Measurements from ENCODE around the gene CDK13. TPM values are rescaled to one million over a fixed set of nuclear protein-coding genes. Genes with fewer than 3 reads are reported as not detected.

Gene CDK13
- total and polyA plus RNA-seq, 7 donors: 10.9 to 25.5 (median 21.0) TPM

DNA sequence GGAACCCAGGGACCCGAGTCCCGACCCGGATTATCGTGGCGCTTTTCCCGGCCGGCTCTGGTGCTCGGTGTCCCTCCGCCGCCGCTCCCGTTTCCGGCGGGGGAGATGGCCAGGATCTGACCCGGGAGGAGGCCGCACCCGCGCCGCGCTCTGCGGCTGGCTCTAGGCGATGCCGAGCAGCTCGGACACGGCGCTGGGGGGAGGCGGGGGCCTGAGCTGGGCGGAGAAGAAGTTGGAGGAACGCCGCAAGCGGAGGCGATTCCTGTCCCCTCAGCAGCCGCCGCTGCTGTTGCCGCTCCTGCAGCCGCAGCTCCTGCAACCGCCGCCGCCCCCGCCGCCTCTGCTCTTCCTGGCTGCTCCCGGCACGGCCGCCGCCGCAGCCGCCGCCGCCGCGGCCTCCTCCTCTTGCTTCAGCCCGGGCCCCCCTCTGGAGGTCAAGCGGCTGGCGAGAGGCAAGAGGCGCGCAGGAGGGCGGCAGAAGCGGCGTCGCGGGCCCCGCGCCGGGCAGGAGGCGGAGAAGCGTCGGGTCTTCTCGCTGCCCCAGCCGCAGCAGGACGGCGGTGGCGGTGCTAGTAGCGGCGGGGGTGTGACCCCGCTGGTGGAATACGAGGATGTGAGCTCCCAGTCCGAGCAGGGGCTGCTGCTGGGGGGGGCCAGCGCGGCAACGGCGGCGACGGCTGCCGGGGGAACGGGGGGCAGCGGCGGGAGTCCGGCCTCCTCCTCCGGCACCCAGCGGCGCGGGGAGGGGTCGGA, 593 bp downstream of the CDK13 start:
- no peaks in the 10 kb centered on the region for H3K36me3 ChIP-seq (ENCODE audit: insufficient read depth in 1 of 2, low read depth in 1 of 2)
- peak overlapping the region; percentile 95 for H3K4me3 ChIP-seq
- peak; percentile 2 to 27 (median 15) for ATAC-seq
- H3K9me3 ChIP-seq: no peaks in the 10 kb centered on the region
- H3K4me1 ChIP-seq: peaks cover 36% of the 10 kb centered on the region
- intact Hi-C loops (cut with DNase I): loop anchor here (2.0 to 10.0 kb wide), 5 partner anchors 102 to 326 kb away; partner anchors contain the start of genes MPLKIP (in 1 of the 2), RALA (in 1 of the 2) and SUGCT (in 1 of the 2)
- peak overlapping the region; percentile 96 for H3K27ac ChIP-seq
- WGBS, 3 donors: 0 to 1% (median 1%) methylated on average over 59 to 92 of the region's 93 CpGs
- TF ChIP-seq, protein P1, sequence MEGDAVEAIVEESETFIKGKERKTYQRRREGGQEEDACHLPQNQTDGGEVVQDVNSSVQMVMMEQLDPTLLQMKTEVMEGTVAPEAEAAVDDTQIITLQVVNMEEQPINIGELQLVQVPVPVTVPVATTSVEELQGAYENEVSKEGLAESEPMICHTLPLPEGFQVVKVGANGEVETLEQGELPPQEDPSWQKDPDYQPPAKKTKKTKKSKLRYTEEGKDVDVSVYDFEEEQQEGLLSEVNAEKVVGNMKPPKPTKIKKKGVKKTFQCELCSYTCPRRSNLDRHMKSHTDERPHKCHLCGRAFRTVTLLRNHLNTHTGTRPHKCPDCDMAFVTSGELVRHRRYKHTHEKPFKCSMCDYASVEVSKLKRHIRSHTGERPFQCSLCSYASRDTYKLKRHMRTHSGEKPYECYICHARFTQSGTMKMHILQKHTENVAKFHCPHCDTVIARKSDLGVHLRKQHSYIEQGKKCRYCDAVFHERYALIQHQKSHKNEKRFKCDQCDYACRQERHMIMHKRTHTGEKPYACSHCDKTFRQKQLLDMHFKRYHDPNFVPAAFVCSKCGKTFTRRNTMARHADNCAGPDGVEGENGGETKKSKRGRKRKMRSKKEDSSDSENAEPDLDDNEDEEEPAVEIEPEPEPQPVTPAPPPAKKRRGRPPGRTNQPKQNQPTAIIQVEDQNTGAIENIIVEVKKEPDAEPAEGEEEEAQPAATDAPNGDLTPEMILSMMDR (IDR thresholded peaks at IDR 0.05): no peak
- no peaks in the 10 kb centered on the region for H3K27me3 ChIP-seq (ENCODE audit: insufficient read depth in 3 of 3, low read length in 2 of 3)
- peak; percentile 64 to 83 for DNase-seq

DNA sequence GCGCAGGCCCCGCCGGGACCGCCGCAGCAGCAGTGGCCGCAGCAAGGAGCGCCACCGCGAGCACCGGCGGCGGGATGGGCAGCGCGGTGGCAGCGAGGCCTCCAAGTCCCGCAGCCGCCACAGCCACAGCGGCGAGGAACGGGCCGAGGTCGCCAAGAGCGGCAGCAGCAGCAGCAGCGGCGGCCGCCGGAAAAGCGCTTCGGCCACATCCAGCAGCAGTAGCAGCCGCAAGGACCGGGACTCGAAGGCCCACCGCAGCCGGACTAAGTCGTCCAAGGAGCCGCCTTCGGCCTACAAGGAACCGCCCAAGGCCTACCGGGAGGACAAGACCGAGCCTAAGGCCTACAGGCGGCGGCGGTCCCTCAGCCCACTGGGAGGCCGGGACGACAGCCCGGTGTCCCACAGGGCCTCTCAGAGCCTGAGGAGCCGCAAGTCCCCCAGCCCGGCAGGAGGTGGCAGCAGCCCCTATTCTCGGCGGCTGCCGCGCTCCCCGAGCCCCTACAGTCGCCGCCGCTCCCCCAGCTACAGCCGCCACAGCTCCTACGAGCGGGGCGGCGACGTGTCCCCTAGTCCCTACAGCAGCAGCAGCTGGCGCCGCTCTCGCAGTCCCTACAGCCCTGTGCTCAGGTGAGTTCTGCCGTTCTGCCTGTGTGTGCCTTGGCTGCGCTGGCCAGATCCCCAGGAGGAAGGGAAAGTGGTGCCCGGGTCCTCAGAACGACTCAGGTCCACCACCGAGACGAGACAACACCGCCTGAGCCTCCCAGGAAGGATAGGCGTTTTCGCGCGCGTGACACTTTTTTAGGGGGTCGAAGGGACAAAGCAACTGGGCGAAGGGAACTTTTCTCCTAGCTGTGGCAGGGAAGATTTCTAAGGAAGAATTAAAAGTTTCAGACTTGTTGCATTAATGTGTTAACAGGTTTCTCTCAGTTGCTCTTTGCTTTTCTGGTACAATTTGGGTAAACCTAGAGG, 1.5 kb downstream of the CDK13 start:
- Histone ChIP-seq H3K27ac (peak overlapping the region; percentile 96), H3K4me1 (peaks cover 44% of the 10 kb centered on the region), H3K27me3 (ENCODE audit: insufficient read depth in 3 of 3, low read length in 2 of 3) (no peaks in the 10 kb centered on the region), H3K4me3 (peak overlapping the region; percentile 95), H3K36me3 (ENCODE audit: insufficient read depth in 1 of 2, low read depth in 1 of 2) (no peaks in the 10 kb centered on the region), H3K9me3 (no peaks in the 10 kb centered on the region)
- intact Hi-C loops (cut with DNase I): loop anchor here (2.0 to 10.0 kb wide), 5 partner anchors 101 to 327 kb away; partner anchors contain the start of genes MPLKIP (in 1 of the 2), RALA (in 1 of the 2) and SUGCT (in 1 of the 2)
- DNase-seq (peak; percentile 66 to 82), ATAC-seq (peak; percentile 11 to 46 (median 34))
- TF ChIP-seq, protein P1 (IDR thresholded peaks at IDR 0.05): peak; percentile 53
- WGBS, 3 donors: 0 to 1% (median 0%) methylated on average over 50 to 79 of the region's 79 CpGs

DNA sequence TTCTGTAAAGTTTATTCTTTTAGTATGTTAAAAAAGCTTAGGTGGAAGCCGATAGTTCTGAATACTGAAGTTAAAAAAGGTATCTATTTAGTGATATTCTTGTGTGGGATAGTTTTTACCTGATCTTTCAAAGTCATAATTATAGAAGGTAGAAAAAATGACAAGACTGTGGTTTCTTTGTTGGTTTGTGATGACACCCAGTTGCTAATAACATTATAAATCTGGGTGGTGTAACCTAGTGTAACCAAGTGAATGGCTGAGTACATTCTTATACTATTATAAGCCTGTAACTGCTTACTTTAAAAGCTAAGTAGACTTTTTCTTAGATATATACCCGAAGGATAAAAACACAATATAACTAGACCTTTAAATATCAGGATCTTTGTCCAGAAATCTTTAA, 2.3 kb downstream of the CDK13 start:
- WGBS, 3 donors: 2 to 7% (median 4%) methylated on average over 2 of the region's 2 CpGs

DNA sequence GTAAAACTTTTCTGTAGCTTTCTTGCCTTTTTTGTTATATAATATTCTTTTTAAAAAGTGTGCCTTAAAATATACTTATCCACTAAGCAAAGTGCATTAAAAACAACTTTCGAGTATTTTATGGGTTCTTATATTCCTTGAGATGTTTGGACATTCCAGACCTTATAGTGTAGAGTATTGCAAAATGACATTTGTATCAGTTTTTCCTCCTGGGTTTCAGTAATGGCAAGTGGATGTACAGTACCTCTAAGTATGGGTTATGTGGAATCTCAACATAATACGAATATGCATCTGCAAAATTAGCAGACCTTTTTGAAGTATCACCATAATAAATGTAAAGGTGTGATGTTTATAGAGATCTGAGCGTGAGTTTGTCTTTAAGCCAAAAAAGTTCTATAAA, 2.7 kb downstream of the CDK13 start:
- WGBS, 3 donors: 7 to 10% (median 8%) methylated on average over 3 of the region's 3 CpGs
- peak overlapping the region; percentile 12 for H3K27ac ChIP-seq
- TF ChIP-seq, protein P1 (IDR thresholded peaks at IDR 0.05): no peak
- H3K36me3 ChIP-seq (ENCODE audit: insufficient read depth in 1 of 2, low read depth in 1 of 2): no peaks in the 10 kb centered on the region
- intact Hi-C loops (cut with DNase I): loop anchor here (5.0 to 10.0 kb wide), 4 partner anchors 99 to 328 kb away; partner anchors contain the start of genes MPLKIP (in 1 of the 2), RALA (in 1 of the 2) and SUGCT (in 1 of the 2)
- H3K4me1 ChIP-seq: peaks cover 54% of the 10 kb centered on the region
- ATAC-seq: no peak
- DNase-seq: no peak
- no peaks in the 10 kb centered on the region for H3K9me3 ChIP-seq
- no peaks in the 10 kb centered on the region for H3K27me3 ChIP-seq (ENCODE audit: insufficient read depth in 3 of 3, low read length in 2 of 3)
- H3K4me3 ChIP-seq: peak overlapping the region; percentile 95

More for the DNA sequence above, 2.3 kb downstream of the CDK13 start:
- H3K36me3 ChIP-seq (ENCODE audit: insufficient read depth in 1 of 2, low read depth in 1 of 2): no peaks in the 10 kb centered on the region
- TF ChIP-seq, protein P1 (IDR thresholded peaks at IDR 0.05): no peak
- ATAC-seq (no peak), DNase-seq (no peak)
- intact Hi-C loops (cut with DNase I): loop anchor here (5.0 to 10.0 kb wide), 4 partner anchors 100 to 328 kb away; partner anchors contain the start of genes MPLKIP (in 1 of the 2), RALA (in 1 of the 2) and SUGCT (in 1 of the 2)
- H3K27ac ChIP-seq: peak overlapping the region; percentile 96
- no peaks in the 10 kb centered on the region for H3K27me3 ChIP-seq (ENCODE audit: insufficient read depth in 3 of 3, low read length in 2 of 3)
- peaks cover 50% of the 10 kb centered on the region for H3K4me1 ChIP-seq
- no peaks in the 10 kb centered on the region for H3K9me3 ChIP-seq
- H3K4me3 ChIP-seq: peak overlapping the region; percentile 95
